OCI-LY7 (cell line): Measurements from ENCODE around the gene LRRC4B. TPM values are rescaled to one million over a fixed set of nuclear protein-coding genes. Genes with fewer than 3 reads are reported as not detected.

Source experiments
- BruUV-seq: library from RNA; stranded (reverse); fragments of 400-500 nt; replicated peaks from 2 replicates; lab custom pipeline; 2021; lab: Mats Ljungman, UMichigan
- CTCF ChIA-PET: fragments of 300-600 bp; sonication (Branson Sonifier 250); formaldehyde crosslinking; loops from one replicate; lab custom pipeline; 2022; ENCODE audit warnings: antibody characterized with exemption; ENCODE audit not compliant: unreplicated experiment; lab: Charles Lee
- POLR2A ChIA-PET: fragments of 300-600 bp; sonication (Branson Sonifier 250); formaldehyde crosslinking; loops from one replicate; lab custom pipeline; 2022; ENCODE audit warnings: antibody characterized with exemption; lab: Charles Lee
- DNase-seq: peaks from one replicate; pipeline ENCODE4 v3.0.0-alpha.2; 2015; ENCODE audit warnings: low spot score
- H2AFZ ChIP-seq: fragments of 200-600 bp; sonication (generic), shearing (Covaris generic); 2 replicates; pipeline ENCODE4 v1.6.1; 2014; ENCODE audit warnings: mild to moderate bottlenecking, antibody characterized with exemption, low read length, moderate library complexity
- H3K27ac ChIP-seq: fragments of 200-600 bp; sonication (generic); 2 replicates; pipeline ENCODE4 v1.5.1; 2014; ENCODE audit warnings: mixed run types, low read depth, mild to moderate bottlenecking, moderate library complexity, low read length, inconsistent platforms; ENCODE audit not compliant: poor library complexity, severe bottlenecking
- H3K36me3 ChIP-seq: fragments of 200-600 bp; sonication (generic); 2 replicates; pipeline ENCODE4 v1.6.1; 2014; ENCODE audit warnings: mild to moderate bottlenecking, antibody characterized with exemption, low read length, moderate library complexity, mixed read lengths; ENCODE audit not compliant: insufficient read depth
- H3K4me1 ChIP-seq: fragments of 200-600 bp; sonication (generic); 2 replicates; pipeline ENCODE4 v1.5.1; 2014; ENCODE audit warnings: mild to moderate bottlenecking, low read length; ENCODE audit not compliant: insufficient read depth, poor library complexity, severe bottlenecking
- H3K4me2 ChIP-seq: fragments of 200-600 bp; sonication (generic); 2 replicates; pipeline ENCODE4 v1.6.1; 2014; ENCODE audit warnings: mild to moderate bottlenecking, low read length
- H3K4me3 ChIP-seq: fragments of 200-600 bp; sonication (generic); 2 replicates; pipeline ENCODE4 v1.5.1; 2014; ENCODE audit warnings: mild to moderate bottlenecking, low read depth, low read length; ENCODE audit not compliant: poor library complexity, severe bottlenecking
- H3K79me2 ChIP-seq: fragments of 200-600 bp; sonication (generic); 2 replicates; pipeline ENCODE4 v1.6.1; 2016; ENCODE audit warnings: low read depth, mild to moderate bottlenecking, low read length, moderate library complexity, mixed read lengths; ENCODE audit not compliant: insufficient read depth
- H3K9me2 ChIP-seq: fragments of 200-600 bp; sonication (generic); 2 replicates; pipeline ENCODE4 v1.6.1; 2016; ENCODE audit warnings: mild to moderate bottlenecking, low read length, mixed read lengths; ENCODE audit not compliant: insufficient read depth
- H3K9me3 ChIP-seq: fragments of 200-600 bp; sonication (generic); 2 replicates; pipeline ENCODE4 v1.6.1; 2014; ENCODE audit warnings: mild to moderate bottlenecking, mixed run types, low read length, mixed read lengths
- H4K20me1 ChIP-seq: fragments of 200-600 bp; sonication (generic); 2 replicates; pipeline ENCODE4 v1.6.1; 2014; ENCODE audit warnings: mild to moderate bottlenecking, antibody characterized with exemption, low read length, moderate library complexity, mixed read lengths; ENCODE audit not compliant: insufficient read depth
- EZH2phosphoT487 ChIP-seq: fragments of 200-600 bp; sonication (generic); IDR thresholded peaks from 2 replicates; pipeline ENCODE4 v1.6.1; 2018; ENCODE audit warnings: low read depth, borderline replicate concordance, mild to moderate bottlenecking, mixed run types, antibody characterized with exemption, low read length, moderate library complexity, mixed read lengths
- intact Hi-C: fragments of 100-400 bp; cut with micrococcal nuclease; formaldehyde crosslinking; loops from one replicate; pipeline ENCODE4 v1.10.0; 2022; ENCODE audit not compliant: unreplicated experiment
- total RNA-seq, 2 experiments: library from RNA; depleted of rRNA in 1 of 2; stranded (reverse); fragments of >200 nt in 1 of 2; shearing (Covaris generic) in 1 of 2; gene quantifications; 2 replicates each; pipeline ENCODE4 v1.2.3, GENCODE V29; 2014 to 2022
- TF ChIP-seq, protein P1 (sequence below): fragments of 200-600 bp; sonication (generic); conservative IDR thresholded peaks from 2 replicates; pipeline ENCODE4 v1.5.1; 2014; ENCODE audit warnings: mild to moderate bottlenecking, antibody characterized with exemption, low read length, moderate library complexity, mixed read lengths

Gene LRRC4B
- total RNA-seq, 2 experiments from 2014 or later = 0.29 TPM; not detected in 1

DNA sequence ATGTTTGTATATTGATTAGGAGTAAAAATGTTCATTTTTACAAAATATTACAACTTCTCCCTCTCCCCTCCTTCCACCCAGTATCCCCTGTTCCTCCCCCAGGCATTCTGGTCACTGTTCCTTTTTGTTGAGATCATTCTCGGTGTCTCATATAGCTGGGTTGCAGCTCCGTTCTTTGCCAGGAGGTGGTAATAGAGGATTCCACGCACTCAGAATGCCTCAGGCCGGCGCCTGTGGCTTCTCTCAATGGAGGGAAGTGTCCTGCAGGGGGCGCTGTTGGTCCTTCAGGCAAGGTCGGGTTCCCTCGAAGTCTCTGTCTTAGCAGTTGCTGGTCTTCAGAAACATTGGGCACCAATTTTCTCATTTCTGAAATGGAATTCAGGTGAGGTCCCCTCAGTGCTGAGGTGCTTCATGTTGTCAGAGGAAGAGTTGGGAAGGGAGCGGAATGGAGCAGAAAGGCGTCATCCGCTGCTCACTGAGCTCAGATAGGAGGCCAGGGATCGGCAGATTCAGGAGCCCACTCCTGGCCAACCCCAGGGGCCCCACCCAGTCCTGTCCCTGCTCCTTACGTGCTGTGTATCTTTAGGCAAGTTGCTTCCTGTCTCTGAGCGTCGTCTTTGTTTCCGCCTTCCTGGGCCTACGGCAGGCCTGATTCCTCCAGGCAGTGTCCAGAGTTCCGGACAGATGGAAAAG, 81.3 kb downstream of the LRRC4B start:
- Histone ChIP-seq H4K20me1 (no peaks in the 10 kb centered on the region), H3K4me3 (no peak overlapping the region), H3K9me3 (peaks cover 13% of the 10 kb centered on the region), H3K79me2 (no peaks in the 10 kb centered on the region), H3K4me1 (no peaks in the 10 kb centered on the region), H3K9me2 (no peaks in the 10 kb centered on the region), H3K27ac (no peak overlapping the region), H3K4me2 (no peak overlapping the region), H3K36me3 (peaks cover 48% of the 10 kb centered on the region), H2AFZ (no peak overlapping the region)
- no TSS peak for BruUV-seq
- peak; percentile 60 for DNase-seq
- ChIA-PET POLR2A (no interaction called here), CTCF (no interaction called here)
- intact Hi-C loops = no loop called here
- TF ChIP-seq, protein P1, sequence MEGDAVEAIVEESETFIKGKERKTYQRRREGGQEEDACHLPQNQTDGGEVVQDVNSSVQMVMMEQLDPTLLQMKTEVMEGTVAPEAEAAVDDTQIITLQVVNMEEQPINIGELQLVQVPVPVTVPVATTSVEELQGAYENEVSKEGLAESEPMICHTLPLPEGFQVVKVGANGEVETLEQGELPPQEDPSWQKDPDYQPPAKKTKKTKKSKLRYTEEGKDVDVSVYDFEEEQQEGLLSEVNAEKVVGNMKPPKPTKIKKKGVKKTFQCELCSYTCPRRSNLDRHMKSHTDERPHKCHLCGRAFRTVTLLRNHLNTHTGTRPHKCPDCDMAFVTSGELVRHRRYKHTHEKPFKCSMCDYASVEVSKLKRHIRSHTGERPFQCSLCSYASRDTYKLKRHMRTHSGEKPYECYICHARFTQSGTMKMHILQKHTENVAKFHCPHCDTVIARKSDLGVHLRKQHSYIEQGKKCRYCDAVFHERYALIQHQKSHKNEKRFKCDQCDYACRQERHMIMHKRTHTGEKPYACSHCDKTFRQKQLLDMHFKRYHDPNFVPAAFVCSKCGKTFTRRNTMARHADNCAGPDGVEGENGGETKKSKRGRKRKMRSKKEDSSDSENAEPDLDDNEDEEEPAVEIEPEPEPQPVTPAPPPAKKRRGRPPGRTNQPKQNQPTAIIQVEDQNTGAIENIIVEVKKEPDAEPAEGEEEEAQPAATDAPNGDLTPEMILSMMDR = peak; percentile 90
- TF ChIP-seq EZH2phosphoT487 = no peak

DNA sequence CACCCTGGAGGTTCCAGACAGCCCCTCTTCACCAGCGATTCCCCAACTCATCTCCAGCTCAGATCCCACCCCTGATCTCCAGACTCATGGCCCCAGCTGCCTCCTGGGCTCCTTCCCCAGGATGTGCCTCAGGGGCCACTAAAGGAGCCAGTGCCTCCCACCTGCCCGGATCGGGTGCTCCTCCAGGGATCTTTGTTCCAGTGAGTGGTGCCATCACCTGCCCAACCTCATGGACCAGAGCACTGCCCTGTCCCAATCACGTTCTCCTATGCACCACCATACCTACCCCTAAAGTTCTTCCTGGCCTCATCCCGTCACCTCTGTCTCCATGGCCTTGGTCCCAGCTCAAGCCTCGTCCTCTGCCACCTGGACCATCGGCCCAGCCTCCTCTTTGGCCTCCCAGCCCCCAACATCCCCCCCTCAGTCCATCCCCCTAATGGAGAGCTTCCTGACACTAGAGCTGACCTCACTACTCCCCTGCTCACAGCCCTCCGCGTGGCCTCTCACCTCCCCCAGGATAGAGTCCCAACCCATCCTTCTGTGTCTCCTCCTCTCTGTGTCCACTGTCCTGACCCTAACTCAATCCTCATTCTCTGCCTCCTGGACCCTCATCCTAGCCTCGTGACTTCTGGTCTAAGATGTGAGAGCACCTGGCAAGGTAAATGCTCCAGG, 82.8 kb downstream of the LRRC4B start:
- H3K27ac ChIP-seq = no peak overlapping the region
- no peak for DNase-seq
- H3K4me2 ChIP-seq = no peak overlapping the region
- no peaks in the 10 kb centered on the region for H3K4me1 ChIP-seq
- CTCF ChIA-PET = no interaction called here
- H3K9me2 ChIP-seq = no peaks in the 10 kb centered on the region
- H4K20me1 ChIP-seq = no peaks in the 10 kb centered on the region
- intact Hi-C loops = no loop called here
- H3K9me3 ChIP-seq = peaks cover 13% of the 10 kb centered on the region
- no peak overlapping the region for H2AFZ ChIP-seq
- no TSS peak for BruUV-seq
- POLR2A ChIA-PET = no interaction called here
- TF ChIP-seq EZH2phosphoT487 = no peak
- TF ChIP-seq, protein P1 = no peak
- H3K79me2 ChIP-seq = no peaks in the 10 kb centered on the region
- H3K36me3 ChIP-seq = peaks cover 63% of the 10 kb centered on the region
- H3K4me3 ChIP-seq = no peak overlapping the region

DNA sequence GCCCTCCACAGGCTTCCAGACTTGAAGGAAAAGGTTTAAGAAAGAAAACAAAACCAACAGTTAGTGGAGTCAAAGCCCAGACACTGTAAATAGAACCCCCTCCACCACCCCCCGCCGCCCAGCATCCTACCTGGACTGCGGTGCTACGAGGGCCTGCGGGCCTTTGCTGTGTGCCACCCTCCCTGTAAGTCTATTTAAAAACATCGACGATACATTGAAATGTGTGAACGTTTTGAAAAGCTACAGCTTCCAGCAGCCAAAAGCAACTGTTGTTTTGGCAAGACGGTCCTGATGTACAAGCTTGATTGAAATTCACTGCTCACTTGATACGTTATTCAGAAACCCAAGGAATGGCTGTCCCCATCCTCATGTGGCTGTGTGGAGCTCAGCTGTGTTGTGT, 85.3 kb downstream of the LRRC4B start:
- H2AFZ ChIP-seq = no peak overlapping the region
- ChIA-PET CTCF (interaction anchor here (0.6 kb wide), 1 partner anchor 73 kb away, joined by 3 read pairs; no protein-coding TSS in a partner anchor), POLR2A (no interaction called here)
- H3K9me3 ChIP-seq = peaks cover 20% of the 10 kb centered on the region
- intact Hi-C loops = no loop called here
- BruUV-seq = TSS peak; percentile 76
- H3K36me3 ChIP-seq = peaks cover 88% of the 10 kb centered on the region
- no peak overlapping the region for H3K4me2 ChIP-seq
- peaks cover 7% of the 10 kb centered on the region for H3K79me2 ChIP-seq
- H3K4me1 ChIP-seq = no peaks in the 10 kb centered on the region
- H3K27ac ChIP-seq = no peak overlapping the region
- TF ChIP-seq, protein P1 = no peak
- TF ChIP-seq EZH2phosphoT487 = no peak
- no peaks in the 10 kb centered on the region for H3K9me2 ChIP-seq
- no peak overlapping the region for H3K4me3 ChIP-seq
- no peak for DNase-seq
- H4K20me1 ChIP-seq = no peaks in the 10 kb centered on the region
